Glutamatergic neuron (in vitro differentiated cells): Measurements from ENCODE around the gene SH3BGRL2. TPM values are rescaled to one million over a fixed set of nuclear protein-coding genes. Genes with fewer than 3 reads are reported as not detected.
A peak's percentile ranks its signal among the peaks of the same experiment; 100 is the strongest.

ENCODE experiments used
- DNase-seq: peaks from one replicate; pipeline ENCODE4 v3.0.0; 2022
- H3K27ac Mint-ChIP-seq: one replicate; pipeline ENCODE4 v1.8.0; 2020; ENCODE audit warnings: mild to moderate bottlenecking, mixed read lengths, inconsistent platforms; ENCODE audit not compliant: unreplicated experiment
- H3K27me3 Mint-ChIP-seq: one replicate; pipeline ENCODE4 v1.8.0; 2020; ENCODE audit warnings: mild to moderate bottlenecking, moderate library complexity, mixed read lengths, inconsistent platforms; ENCODE audit not compliant: unreplicated experiment
- H3K36me3 Mint-ChIP-seq: one replicate; pipeline ENCODE4 v1.8.0; 2020; ENCODE audit warnings: mild to moderate bottlenecking, mixed read lengths, inconsistent platforms; ENCODE audit not compliant: unreplicated experiment
- H3K4me1 Mint-ChIP-seq: one replicate; pipeline ENCODE4 v1.8.0; 2020; ENCODE audit warnings: mild to moderate bottlenecking, low read depth, mixed read lengths, inconsistent platforms; ENCODE audit not compliant: unreplicated experiment
- H3K4me3 Mint-ChIP-seq: one replicate; pipeline ENCODE4 v1.8.0; 2020; ENCODE audit warnings: mild to moderate bottlenecking, mixed read lengths, inconsistent platforms; ENCODE audit not compliant: unreplicated experiment
- H3K9me3 Mint-ChIP-seq: one replicate; pipeline ENCODE4 v1.8.0; 2020; ENCODE audit warnings: mild to moderate bottlenecking, moderate library complexity, mixed read lengths, inconsistent platforms; ENCODE audit not compliant: unreplicated experiment
- total RNA-seq: library from RNA; stranded (reverse); fragmentation: NEBNext Ultra II Directional; extraction: Animal tissue kit (Norgen Biotek cat#: 25700); gene quantifications from one replicate; pipeline ENCODE4 v1.2.1, GENCODE V29; 2021; ENCODE audit not compliant: unreplicated experiment
- TF ChIP-seq, protein P1 (sequence below): fragments of 200-600 bp; sonication (generic); IDR thresholded peaks from one replicate; pipeline ENCODE4 v1.5.0; 2021; ENCODE audit not compliant: partially characterized antibody, unreplicated experiment

SH3BGRL2 gene
- total RNA-seq, 1 donor from 2014 or later = 47.2 TPM

DNA sequence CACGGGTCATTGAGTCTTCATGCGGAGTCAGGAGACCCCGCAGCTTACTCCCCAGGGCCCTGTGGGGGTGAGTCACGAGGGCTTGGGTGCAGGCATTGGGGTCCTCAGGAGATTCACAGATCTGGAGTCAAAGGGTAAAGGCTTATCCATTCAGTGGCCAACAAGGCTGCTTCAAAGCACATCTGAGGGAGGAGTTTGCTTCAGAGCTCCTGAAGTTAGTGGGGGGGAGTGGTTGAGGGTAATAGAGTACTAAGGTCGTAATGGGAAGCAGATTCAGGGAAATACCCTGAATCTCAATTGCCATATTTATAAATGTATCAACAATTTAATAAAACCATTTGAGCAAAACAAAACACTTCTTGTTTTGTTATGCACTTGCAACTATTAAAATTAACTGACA lies 37.3 kb downstream of the SH3BGRL2 start:
- Mint-ChIP-seq H3K9me3 (peaks cover 2% of the 10 kb centered on the region), H3K36me3 (no peaks in the 10 kb centered on the region), H3K27ac (no peak overlapping the region), H3K27me3 (no peaks in the 10 kb centered on the region), H3K4me1 (peaks cover 5% of the 10 kb centered on the region), H3K4me3 (no peak overlapping the region)
- TF ChIP-seq, protein P1, sequence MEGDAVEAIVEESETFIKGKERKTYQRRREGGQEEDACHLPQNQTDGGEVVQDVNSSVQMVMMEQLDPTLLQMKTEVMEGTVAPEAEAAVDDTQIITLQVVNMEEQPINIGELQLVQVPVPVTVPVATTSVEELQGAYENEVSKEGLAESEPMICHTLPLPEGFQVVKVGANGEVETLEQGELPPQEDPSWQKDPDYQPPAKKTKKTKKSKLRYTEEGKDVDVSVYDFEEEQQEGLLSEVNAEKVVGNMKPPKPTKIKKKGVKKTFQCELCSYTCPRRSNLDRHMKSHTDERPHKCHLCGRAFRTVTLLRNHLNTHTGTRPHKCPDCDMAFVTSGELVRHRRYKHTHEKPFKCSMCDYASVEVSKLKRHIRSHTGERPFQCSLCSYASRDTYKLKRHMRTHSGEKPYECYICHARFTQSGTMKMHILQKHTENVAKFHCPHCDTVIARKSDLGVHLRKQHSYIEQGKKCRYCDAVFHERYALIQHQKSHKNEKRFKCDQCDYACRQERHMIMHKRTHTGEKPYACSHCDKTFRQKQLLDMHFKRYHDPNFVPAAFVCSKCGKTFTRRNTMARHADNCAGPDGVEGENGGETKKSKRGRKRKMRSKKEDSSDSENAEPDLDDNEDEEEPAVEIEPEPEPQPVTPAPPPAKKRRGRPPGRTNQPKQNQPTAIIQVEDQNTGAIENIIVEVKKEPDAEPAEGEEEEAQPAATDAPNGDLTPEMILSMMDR = no peak
- no peak for DNase-seq

DNA sequence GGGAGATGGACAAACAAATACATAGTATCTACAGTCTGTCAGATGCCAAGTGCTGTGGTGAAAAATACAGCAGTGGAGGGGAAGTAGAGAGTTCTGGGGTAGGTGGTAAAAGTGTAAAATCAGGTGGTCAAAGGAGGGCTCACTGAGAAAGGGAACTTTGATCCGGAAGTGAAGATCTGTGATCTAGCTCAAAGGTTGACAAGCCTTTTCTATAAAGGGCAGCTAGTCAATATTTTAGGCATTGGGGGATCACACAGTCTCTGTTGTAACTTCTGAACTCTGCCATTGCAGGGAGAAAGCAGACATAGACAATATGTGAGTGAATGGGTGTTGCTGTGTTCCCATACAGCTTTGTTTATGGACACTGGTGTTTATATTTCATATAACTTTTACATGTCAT lies 38.6 kb downstream of the SH3BGRL2 start:
- TF ChIP-seq, protein P1 = no peak
- Mint-ChIP-seq H3K27me3 (no peaks in the 10 kb centered on the region), H3K4me1 (peaks cover 5% of the 10 kb centered on the region), H3K9me3 (peaks cover 2% of the 10 kb centered on the region), H3K4me3 (no peak overlapping the region), H3K36me3 (no peaks in the 10 kb centered on the region), H3K27ac (no peak overlapping the region)
- DNase-seq = no peak

DNA sequence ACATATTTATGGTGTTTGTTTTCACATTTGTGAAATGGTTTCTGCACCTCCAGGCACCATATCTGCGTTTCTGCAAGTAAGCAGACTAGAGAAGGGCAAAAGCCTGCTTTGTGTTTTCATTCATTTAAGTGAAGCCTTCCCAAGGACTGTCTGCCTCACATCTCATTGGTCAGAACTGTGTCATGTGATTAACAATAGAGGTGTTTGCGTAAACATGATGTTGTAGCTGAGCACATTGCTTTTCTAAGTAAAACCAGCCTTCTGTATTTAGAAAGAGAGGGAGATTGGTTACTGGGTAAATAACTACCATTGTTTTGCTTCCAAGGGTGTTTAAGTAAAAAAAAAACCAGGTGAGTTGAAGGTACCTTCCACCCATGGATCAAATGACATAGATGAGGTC lies 39.7 kb downstream of the SH3BGRL2 start:
- DNase-seq = no peak
- peaks cover 5% of the 10 kb centered on the region for H3K4me1 Mint-ChIP-seq
- H3K27ac Mint-ChIP-seq = no peak overlapping the region
- TF ChIP-seq, protein P1 = no peak
- H3K36me3 Mint-ChIP-seq = no peaks in the 10 kb centered on the region
- peaks cover 3% of the 10 kb centered on the region for H3K9me3 Mint-ChIP-seq
- H3K27me3 Mint-ChIP-seq = no peaks in the 10 kb centered on the region
- no peak overlapping the region for H3K4me3 Mint-ChIP-seq

DNA sequence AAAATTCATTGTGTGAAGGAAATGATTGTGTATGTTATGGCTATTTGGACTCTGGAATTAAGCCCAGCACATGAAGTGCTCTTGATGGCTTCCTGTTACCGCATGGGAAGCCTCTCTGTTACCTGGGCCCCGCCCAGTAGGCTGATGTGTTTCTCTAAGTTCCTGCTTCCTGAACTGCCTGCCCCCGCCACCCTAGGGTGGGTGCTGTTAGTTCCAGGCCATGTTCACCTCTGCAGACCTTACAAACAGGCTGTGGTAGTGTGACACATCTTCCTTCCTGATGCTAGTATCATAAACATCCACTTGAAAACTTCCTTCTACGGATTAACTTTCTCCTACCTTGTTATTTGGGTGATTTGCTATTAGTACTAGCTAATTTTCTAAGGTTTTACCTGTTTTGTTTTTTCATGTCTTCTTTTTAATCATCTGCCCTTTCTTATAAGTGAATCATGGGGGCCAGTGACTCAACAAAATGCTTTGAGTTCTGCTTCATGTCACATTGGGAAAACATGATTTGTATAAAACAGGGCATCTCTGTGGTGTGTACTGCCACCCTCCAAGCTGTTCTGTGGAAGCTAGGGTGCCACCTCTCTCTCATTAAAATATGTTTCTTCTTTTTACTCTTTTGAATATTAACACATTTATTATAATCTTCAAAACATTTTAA lies 40.6 kb downstream of the SH3BGRL2 start:
- Mint-ChIP-seq H3K4me3 (no peak overlapping the region), H3K27ac (no peak overlapping the region), H3K4me1 (peaks cover 11% of the 10 kb centered on the region), H3K9me3 (peaks cover 3% of the 10 kb centered on the region), H3K36me3 (no peaks in the 10 kb centered on the region), H3K27me3 (no peaks in the 10 kb centered on the region)
- no peak for DNase-seq
- TF ChIP-seq, protein P1 = no peak

DNA sequence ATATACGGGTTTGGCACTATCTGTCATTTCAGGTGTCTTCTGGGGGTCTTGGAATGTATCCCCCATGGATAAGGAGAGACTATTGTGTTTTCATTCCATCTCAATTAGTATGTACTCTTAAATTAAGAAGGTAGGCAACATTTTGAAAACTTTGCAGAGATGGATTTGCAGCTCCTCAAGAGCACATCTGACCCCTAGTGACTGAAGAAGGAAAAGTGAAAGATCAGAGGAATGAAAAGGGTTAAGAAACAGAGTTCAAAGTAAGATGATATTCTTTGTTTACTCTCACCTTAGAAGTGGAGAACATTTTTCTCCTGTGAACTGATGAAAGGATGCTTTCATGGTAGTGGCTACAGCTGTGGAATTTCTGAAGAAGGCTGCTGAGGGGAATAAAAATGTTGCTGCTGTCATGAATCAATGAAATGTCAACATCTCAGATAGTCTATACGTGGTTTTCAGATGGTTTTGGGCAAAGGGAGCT lies 41.5 kb downstream of the SH3BGRL2 start:
- Mint-ChIP-seq H3K36me3 (no peaks in the 10 kb centered on the region), H3K27me3 (no peaks in the 10 kb centered on the region), H3K4me3 (no peak overlapping the region), H3K27ac (no peak overlapping the region), H3K9me3 (peaks cover 3% of the 10 kb centered on the region), H3K4me1 (peaks cover 10% of the 10 kb centered on the region)
- TF ChIP-seq, protein P1 = peak; percentile 37
- DNase-seq = no peak
